Right lobe of liver (tissue), 4 donors: ENCODE data around the gene CNIH3.

Experiments
- CTCF ChIP-seq, 4 donors: fragments of 200-600 bp in 3 of 4; fragments of 450-650 bp in 1 of 4; IDR thresholded peaks; one replicate each; pipeline versions ENCODE4 v1.5.1 to v1.8.0; 2016 to 2022; ENCODE audit warnings: antibody characterized with exemption in 4 of 4, mild to moderate bottlenecking in 2 of 4
- POLR2A ChIP-seq: fragments of 450-650 bp; IDR thresholded peaks from one replicate; pipeline ENCODE4 v1.6.1; 2017; ENCODE audit warnings: antibody characterized with exemption, mild to moderate bottlenecking
- donor health status: DM: no; HTN: no; CAD: no.
- donor health status: DM: no; HTN: no; CAD: no.
- donor health status: DM: no; HTN: yes; CAD: no.

- TF ChIP-seq CTCF (IDR thresholded peaks at IDR 0.05) (no peak), POLR2A (no peak)
Observed at GRCh38 chr1:224678168-224678567, 62.1 kb downstream of the CNIH3 start.
